IMR-90 (cell line): ENCODE measurements around the gene TRPM6.

Experiments used
- BHLHE40 ChIP-seq: fragments of 150-350 bp; IDR thresholded peaks from 2 replicates; pipeline ENCODE4 v1.6.1; 2016; ENCODE audit warnings: mild to moderate bottlenecking, low read depth, low read length
- CTCF ChIP-seq: conservative IDR thresholded peaks from 2 replicates; pipeline ENCODE4 v1.5.1; 2012; ENCODE audit warnings: mild to moderate bottlenecking, low read depth, low read length, improper control_type of control experiment
- ELK1 ChIP-seq: fragments of 150-350 bp; IDR thresholded peaks from 2 replicates; pipeline ENCODE4 v1.6.1; 2016; ENCODE audit warnings: low read depth, mild to moderate bottlenecking, low read length, moderate library complexity, borderline replicate concordance
- POLR2A ChIP-seq: IDR thresholded peaks from 2 replicates; pipeline ENCODE4 v1.6.1; 2012; ENCODE audit warnings: mild to moderate bottlenecking, low read depth, low read length
- RAD21 ChIP-seq: IDR thresholded peaks from 2 replicates; pipeline ENCODE4 v1.6.1; 2012; ENCODE audit warnings: low read length, improper control_type of control experiment
- USF2 ChIP-seq: fragments of 150-350 bp; IDR thresholded peaks from 2 replicates; pipeline ENCODE4 v1.6.1; 2017; ENCODE audit warnings: mild to moderate bottlenecking, antibody characterized with exemption, low read length, low read depth

GRCh38 chr9:74755355-74755754, 132.4 kb downstream of the TRPM6 start:
- TF ChIP-seq POLR2A (no peak), CTCF (no peak), ELK1 (no peak), RAD21 (no peak), BHLHE40 (no peak), USF2 (no peak)
